ENCODE results near the gene FNIP1.

- no peak for TF ChIP-seq POLR2A (IDR thresholded peaks at IDR 0.05; ENCODE audit: low read depth, low read length)
- TF ChIP-seq POLR2AphosphoS5 (IDR thresholded peaks at IDR 0.05; ENCODE audit: low read depth, low read length): no peak
These were observed 188.8 kb downstream of the FNIP1 start for GRCh38 chr5:131607903-131608540.
